ENCODE results near the gene AGAP2.

- TF ChIP-seq CTCF (IDR thresholded peaks at IDR 0.05) = no peak
- no peak for TF ChIP-seq POLR2A (IDR thresholded peaks at IDR 0.05)
Measured at GRCh38 chr12:57783861-57784260, 45.3 kb upstream of the AGAP2 start.

Data from transverse colon (tissue), 3 donors.